Measurements from ENCODE around the gene QSOX2. TPM values are rescaled to one million over a fixed set of nuclear protein-coding genes. Genes with fewer than 3 reads are reported as not detected.

Gene QSOX2
- total RNA-seq, 2 experiments from 2014 or later: 17.8 to 18.2 TPM

GRCh38 chr9:136283291-136284235 is 38.0 kb upstream of the QSOX2 start:
- ChIA-PET POLR2A (no interaction called here), CTCF (interaction anchor here (0.6 to 2.2 kb wide), 12 partner anchors 11 to 280 kb away, joined by 3 to 8 read pairs (median 4); no protein-coding TSS in a partner anchor)

- CTCF ChIA-PET: interaction anchor here (0.6 to 2.2 kb wide), 3 partner anchors 15 to 114 kb away, joined by 3 to 8 read pairs (median 3); no protein-coding TSS in a partner anchor
- POLR2A ChIA-PET: interaction anchor here (0.6 kb wide), 1 partner anchor 198 kb away, joined by 6 read pairs; no protein-coding TSS in a partner anchor
Observed at GRCh38 chr9:136282272-136282861, 36.8 kb upstream of the QSOX2 start.

GRCh38 chr9:136281421-136282271 is 36.0 kb upstream of the QSOX2 start:
- CTCF ChIA-PET: interaction anchor here (1.3 to 2.2 kb wide), 2 partner anchors 111 to 113 kb away, joined by 3 to 8 read pairs; no protein-coding TSS in a partner anchor
- POLR2A ChIA-PET: interaction anchor here (0.6 kb wide), 1 partner anchor 199 kb away, joined by 6 read pairs; no protein-coding TSS in a partner anchor

GRCh38 chr9:136280535-136281315 is 35.1 kb upstream of the QSOX2 start:
- ChIA-PET CTCF (interaction anchor here (1.3 kb wide), 1 partner anchor 112 kb away, joined by 3 read pairs; no protein-coding TSS in a partner anchor), POLR2A (no interaction called here)

- ChIA-PET CTCF (no interaction called here), POLR2A (no interaction called here)
Observed at GRCh38 chr9:136279471-136279870, 33.9 kb upstream of the QSOX2 start.

GRCh38 chr9:136278894-136279293 is 33.3 kb upstream of the QSOX2 start:
- ChIA-PET CTCF (no interaction called here), POLR2A (no interaction called here)

GRCh38 chr9:136278221-136278620 is 32.6 kb upstream of the QSOX2 start:
- ChIA-PET POLR2A (no interaction called here), CTCF (interaction anchor here (0.7 kb wide), 1 partner anchor 108 kb away, joined by 4 read pairs; no protein-coding TSS in a partner anchor)

GRCh38 chr9:136277746-136278145 is 32.1 kb upstream of the QSOX2 start:
- ChIA-PET POLR2A (no interaction called here), CTCF (interaction anchor here (0.7 kb wide), 1 partner anchor 107 kb away, joined by 4 read pairs; no protein-coding TSS in a partner anchor)

GRCh38 chr9:136276716-136277115 is 31.1 kb upstream of the QSOX2 start:
- ChIA-PET CTCF (no interaction called here), POLR2A (no interaction called here)

GRCh38 chr9:136275655-136276429 is 30.2 kb upstream of the QSOX2 start:
- CTCF ChIA-PET: no interaction called here
- POLR2A ChIA-PET: no interaction called here

- ChIA-PET CTCF (no interaction called here), POLR2A (no interaction called here)
Observed at GRCh38 chr9:136274786-136275654, 29.4 kb upstream of the QSOX2 start.

GRCh38 chr9:136273921-136274785 is 28.5 kb upstream of the QSOX2 start:
- CTCF ChIA-PET: no interaction called here
- POLR2A ChIA-PET: no interaction called here

- POLR2A ChIA-PET: no interaction called here
- CTCF ChIA-PET: no interaction called here
Observed at GRCh38 chr9:136273244-136273865, 27.7 kb upstream of the QSOX2 start.

- ChIA-PET POLR2A (no interaction called here), CTCF (no interaction called here)
Observed at GRCh38 chr9:136270173-136270705, 24.6 kb upstream of the QSOX2 start.

GRCh38 chr9:136268735-136269134 is 23.1 kb upstream of the QSOX2 start:
- CTCF ChIA-PET: no interaction called here
- POLR2A ChIA-PET: no interaction called here

GRCh38 chr9:136268318-136268717 is 22.7 kb upstream of the QSOX2 start:
- POLR2A ChIA-PET: interaction anchor here (0.6 kb wide), 1 partner anchor 63 kb away, joined by 5 read pairs; no protein-coding TSS in a partner anchor
- CTCF ChIA-PET: no interaction called here
